Endometrial microvascular endothelial cells (primary cell): ENCODE results near the gene FBXO3. TPM values are rescaled to one million over a fixed set of nuclear protein-coding genes. Genes with fewer than 3 reads are reported as not detected.

Experiments used
- in situ Hi-C: cut with HindIII; loops from 2 replicates; pipeline ENCODE4 v1.10.0; 2017; ENCODE audit warnings: low sequenced_read_pairs, low pct_unique_long_range_greater_than_20kb; ENCODE audit errors: inconsistent ontology term
- total RNA-seq: library from RNA; depleted of rRNA; stranded (reverse); fragments of >200 nt; gene quantifications from one replicate; pipeline ENCODE4 v1.2.3, GENCODE V29; 2015; ENCODE audit errors: inconsistent ontology term

Gene FBXO3
- total RNA-seq, 1 donor from 2014 or later, result 38.1 TPM

DNA sequence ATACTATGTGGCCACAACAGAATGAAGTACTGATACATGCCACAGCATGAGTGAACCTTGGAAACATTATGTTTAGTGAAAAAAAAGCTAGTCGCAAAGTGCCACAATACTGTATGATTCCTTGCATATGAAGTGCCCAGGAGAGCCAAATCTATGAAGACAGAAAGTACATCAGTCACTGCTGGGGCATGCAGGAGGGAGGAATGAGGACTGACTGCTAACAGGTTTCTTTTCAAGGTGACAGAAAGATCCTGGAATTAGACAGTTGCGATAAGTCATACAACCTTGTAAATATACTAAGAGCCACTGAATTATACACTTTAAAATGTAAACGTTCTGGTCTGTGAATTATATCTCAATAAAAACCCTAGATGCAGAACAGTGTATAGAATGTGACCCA, 61.9 kb downstream of the FBXO3 start:
- in situ Hi-C loops, result loop anchor here (25.0 kb wide), 1 partner anchor 350 kb away; no protein-coding TSS in a partner anchor

DNA sequence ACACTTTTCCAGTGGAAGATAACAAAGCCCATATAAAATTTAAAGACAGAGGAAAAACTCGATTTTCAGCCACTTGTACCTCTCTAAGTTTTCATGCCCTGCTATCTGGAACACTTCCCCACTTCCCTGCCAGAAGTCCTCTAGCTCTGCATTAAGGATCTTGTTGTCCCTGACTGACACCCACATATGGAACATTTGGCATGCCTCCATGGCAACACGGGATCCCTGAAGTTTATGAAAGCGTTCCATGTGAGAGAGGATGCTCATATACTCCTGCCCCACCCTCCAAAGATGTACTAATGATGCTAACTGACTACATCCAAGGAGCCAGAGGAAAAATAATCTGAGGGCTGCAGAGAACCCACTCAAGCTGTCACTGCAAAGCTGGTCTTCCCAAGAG, 64.9 kb downstream of the FBXO3 start:
- in situ Hi-C loops, result loop anchor here (25.0 kb wide), 1 partner anchor 347 kb away; no protein-coding TSS in a partner anchor

DNA sequence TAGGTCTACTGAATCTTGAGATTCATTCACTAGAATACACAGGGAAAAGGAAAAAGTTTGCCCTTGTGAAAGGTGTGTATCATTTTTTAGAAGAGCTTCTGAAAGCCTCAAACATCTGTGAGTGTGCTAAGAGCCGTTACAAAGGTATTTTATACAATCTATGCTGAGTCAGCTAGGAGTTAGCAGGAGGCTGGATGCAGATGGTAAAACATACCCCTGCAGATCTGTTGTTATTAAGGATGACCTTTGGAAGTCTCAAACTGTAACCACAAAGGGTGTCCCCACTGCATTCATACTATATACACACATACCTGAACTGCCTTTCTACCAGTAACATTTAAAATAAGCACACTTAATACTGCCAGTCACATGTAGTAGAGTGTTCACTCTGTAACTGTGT, 65.3 kb downstream of the FBXO3 start:
- in situ Hi-C loops, result loop anchor here (25.0 kb wide), 1 partner anchor 347 kb away; no protein-coding TSS in a partner anchor

DNA sequence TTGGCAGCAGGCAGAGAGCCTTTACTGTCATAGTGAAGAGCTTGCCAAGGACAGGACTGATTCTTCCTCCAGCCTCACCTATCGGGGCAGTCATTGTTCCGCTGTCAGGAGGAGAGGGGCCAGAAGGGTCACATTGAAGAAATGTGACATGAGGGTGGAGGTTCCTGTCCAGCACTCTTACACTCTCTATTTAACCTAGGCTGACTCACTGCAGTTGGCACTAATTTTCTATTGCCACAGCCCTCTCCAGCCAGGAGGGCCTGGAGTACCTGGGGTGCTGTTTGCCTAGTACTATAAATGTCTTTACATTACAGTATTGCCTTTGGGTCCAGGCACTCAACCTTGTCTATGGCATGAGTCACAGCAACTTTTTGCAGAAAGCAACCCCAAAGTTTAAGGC, 66.5 kb downstream of the FBXO3 start:
- in situ Hi-C loops, result loop anchor here (25.0 kb wide), 1 partner anchor 346 kb away; no protein-coding TSS in a partner anchor

DNA sequence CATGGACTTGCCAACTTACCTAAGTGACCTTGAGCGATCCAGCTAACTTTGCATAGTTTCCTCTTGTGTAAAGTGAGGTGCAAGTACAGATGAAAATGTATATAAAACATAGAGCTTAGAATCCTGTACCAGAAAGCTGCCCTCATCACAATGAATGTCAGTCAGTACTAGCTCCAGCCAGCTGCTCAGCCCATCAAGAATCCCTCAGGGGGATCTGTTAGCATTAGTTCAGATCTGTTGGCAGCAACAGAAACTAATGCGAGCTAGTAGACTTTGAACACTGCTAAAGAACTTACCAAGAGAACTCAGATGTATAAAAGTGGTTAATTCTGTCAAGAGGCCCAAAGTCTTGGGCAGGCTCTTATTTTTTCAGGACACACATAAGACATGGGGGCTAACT, 67.4 kb downstream of the FBXO3 start:
- in situ Hi-C loops, result loop anchor here (25.0 kb wide), 1 partner anchor 345 kb away; no protein-coding TSS in a partner anchor

DNA sequence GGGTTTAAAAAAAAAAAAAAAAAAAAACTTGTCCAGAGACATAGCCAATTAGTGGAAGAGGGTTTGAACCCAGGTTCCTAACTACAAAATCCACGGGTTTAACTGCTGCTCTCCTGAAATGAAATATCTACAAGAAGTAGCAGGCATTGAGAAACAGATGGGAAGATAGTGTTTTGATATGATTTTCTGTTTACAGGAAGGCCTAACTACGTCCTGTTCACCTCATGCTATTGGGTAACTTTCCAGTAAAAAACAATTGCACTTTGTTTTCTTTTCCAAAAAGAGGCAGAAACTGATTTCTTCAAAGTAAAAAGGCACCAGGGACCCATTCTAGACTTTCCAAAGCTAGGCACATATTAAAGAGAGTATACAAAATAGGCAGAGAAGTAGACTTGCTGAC, 67.8 kb downstream of the FBXO3 start:
- in situ Hi-C loops, result loop anchor here (25.0 kb wide), 1 partner anchor 344 kb away; no protein-coding TSS in a partner anchor

DNA sequence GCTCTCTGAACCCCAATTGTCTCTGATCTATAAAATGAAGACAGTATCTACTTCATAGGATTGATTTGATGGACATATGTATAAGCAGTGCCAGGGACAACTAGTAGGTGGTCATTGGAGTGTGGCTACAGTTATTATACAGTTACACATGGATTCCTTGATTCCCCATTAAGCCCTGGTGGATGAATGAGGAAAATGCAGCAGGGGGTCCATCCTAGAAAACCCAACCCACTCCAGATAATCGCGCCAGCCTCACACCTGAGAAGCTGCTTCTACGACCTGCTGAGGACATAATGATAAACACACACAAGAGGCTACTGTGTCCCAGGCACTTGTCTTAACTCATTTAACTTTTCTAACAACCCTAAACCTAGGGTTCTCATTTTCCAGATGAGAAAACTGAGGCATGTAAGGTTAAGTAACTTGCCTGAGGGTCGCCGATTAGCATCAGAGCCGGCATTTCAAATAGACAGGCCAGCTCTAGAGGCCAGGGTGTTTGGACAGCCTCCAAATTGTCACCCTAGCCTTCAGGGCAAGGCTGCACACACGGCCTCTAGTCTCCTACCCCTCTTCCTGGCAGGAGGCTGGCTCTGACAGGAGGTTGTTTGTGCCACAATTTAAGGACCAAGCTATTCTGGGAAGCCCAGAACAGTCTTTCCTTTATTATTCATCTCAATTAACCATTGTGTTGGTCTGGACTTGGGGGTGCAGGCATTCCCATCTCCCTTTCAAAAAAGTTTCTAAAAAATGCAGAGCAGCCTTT, 69.9 kb downstream of the FBXO3 start:
- in situ Hi-C loops, result loop anchor here (25.0 kb wide), 1 partner anchor 342 kb away; no protein-coding TSS in a partner anchor

DNA sequence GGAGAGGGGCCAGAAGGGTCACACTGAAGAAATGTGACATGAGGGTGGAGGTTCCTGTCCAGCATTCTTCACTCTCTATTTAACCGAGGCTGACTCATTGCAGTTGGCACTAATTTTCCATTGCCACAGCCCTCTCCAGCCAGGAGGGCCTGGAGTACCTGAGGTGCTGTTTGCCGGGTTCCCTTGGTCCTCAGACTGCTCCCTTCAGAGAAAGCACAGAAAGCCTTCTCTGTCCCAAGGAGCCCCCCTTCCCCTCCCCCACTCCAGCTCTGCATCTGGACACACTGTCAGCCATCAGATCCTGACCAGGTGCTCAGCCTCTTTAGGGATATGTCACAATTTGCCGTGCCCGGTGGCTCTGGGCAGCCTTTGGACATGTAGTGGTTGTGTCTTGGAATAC, 70.5 kb downstream of the FBXO3 start:
- in situ Hi-C loops, result loop anchor here (25.0 kb wide), 1 partner anchor 341 kb away; no protein-coding TSS in a partner anchor

DNA sequence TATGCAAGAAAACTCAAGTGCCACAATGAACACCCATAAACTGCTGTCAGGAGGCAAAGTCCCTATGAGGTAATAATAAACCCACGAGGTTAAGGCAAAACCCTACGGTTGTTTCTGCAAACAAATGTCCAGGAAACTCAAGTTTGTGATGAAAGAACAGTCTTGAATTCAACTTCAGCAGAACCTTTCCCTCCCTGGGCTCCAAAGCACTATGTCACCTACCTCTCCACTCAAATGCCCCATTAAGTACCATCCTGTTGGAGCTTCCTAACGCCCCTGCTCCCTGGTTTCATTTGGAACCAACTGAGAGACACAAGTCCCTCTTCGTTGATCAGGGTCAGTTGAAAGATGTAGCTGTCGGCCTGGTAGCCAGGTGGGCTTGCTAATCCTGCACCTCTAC, 71.1 kb downstream of the FBXO3 start:
- in situ Hi-C loops, result loop anchor here (25.0 kb wide), 1 partner anchor 341 kb away; no protein-coding TSS in a partner anchor

DNA sequence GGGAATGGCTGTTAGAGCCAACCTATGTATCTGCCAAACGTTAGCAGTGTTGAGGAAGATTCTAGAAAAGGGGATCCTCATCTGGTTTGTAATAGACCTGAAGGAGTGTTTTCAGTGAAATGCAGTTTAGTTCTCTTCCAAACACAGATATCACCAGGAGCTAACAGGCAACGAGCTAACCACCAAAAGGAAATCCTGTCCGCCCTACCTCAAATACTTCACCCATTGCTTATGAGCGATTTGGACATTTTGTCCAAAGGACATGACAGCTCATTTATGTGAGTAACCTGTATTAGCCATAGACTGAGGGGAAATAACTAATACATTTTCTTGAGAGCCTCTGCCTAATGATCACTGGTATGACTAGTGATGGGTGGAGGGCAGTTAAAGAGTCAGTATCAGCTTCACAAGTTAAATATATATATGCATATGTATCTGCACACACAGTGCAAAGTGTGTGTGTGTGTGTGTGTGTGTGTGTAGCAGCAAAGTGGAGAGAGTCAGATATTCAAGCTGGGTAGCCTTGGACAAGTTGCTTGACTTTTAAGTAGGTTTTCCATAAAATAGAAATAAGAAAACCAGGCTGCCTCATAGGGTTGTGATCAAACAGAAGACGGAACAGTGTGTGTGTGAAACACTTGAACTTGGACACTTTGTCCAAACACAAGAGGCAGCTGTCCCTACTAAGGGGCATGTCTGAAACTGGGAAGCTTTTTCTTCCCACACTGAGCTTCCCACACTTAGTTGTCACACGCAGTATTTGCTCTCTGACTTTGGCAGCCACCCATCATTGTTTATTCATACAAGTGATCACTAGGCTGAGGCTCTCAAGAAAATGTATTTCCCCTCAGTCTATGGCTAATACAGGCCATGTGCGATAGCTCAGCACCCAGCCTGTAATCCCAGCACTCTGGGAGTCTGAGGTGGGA, 72.8 kb downstream of the FBXO3 start:
- in situ Hi-C loops, result loop anchor here (25.0 kb wide), 1 partner anchor 339 kb away; no protein-coding TSS in a partner anchor

DNA sequence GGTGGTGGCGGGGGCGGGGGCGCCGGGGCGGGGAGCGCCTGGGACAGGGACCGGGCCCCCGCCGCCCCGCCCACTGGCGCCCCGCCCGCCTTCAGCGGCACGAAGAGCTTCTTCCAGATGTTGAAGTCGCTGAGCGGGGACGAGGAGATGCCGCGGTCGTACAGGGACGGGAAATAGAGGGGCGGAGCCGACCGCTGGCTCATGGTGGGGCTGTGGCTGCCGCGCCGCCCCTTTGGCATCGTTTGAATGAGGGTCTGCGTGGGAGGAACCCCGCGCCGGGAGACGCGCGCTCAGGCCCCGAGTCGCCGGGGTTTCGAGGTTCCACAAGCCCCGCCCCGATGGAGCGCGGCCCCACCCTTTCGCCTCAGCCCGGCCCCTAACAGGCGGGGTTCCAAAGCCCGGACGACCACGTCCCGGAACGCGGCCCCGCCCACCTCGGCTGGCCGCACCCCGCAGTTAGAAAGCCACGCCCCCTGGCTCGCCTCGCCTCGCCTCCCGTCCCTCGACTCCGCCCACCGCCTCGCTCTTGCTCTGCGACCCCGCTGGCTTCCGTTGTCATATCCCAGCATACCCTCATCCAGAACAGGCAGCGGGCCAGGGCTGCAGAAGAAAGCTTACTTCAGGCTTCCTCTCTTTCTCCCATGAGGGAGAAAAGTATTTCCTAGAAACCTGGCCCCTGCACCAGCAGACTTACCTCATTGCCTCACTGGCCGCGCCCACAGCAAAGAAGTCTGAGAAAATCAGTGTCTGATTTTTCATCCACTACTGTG, 73.6 kb downstream of the FBXO3 start, which contains the start of gene C11orf91:
TSS of gene C11orf91 (minus strand) at position 325 of the 770 bp plus-strand sequence. CDS start at position 239, 86 bp downstream.
- in situ Hi-C loops, result loop anchor here (25.0 kb wide), 1 partner anchor 338 kb away; no protein-coding TSS in a partner anchor

DNA sequence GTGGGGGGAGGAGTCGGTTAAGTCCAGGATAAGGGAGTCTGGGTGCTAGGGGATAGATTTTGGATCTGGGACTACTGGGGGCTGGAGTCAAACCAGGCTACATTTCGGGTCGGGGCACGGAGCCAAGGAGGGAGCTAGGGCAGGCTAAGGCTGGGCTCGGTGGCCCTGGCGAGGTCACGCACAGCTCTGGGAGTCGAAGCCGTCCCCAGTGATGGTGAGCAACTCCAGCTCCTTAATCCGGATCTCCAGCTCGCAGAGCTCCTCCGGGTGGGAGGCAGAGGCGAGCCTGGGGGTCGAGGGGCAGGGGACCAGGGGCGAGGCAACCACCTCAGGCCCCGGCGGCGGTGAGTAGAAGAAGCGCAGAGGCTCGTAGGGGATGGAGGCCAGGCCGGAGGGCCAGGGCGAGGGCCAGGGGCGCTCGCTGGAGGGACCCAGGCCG, 74.2 kb downstream of the FBXO3 start:
- in situ Hi-C loops, result loop anchor here (25.0 kb wide), 1 partner anchor 338 kb away; no protein-coding TSS in a partner anchor

DNA sequence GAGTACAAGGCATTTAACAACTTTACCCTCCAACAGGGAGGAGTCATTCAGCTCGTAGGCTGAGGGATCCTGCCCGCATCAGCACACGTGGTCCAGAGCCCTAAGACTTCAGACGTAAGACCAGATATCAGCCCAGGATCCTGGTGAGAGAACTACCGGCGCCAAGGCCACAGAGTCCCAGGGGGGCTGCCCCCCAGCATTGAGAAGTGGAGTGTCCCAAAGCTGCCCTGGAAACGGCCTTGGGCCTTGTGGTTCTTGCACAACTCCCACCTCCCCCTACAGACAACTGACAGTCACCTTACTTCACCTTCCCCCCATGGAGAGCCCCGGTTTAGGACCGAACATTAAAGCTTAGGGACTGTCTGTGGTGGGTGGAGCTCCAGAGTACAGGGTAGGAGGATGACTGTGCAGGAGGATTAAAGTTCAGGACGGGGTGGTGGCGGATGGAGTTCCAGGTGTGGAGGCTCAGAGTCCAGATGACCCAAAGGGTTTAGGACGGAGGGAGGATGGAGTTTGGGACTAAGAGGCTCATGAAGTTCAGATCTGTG, 74.7 kb downstream of the FBXO3 start:
- in situ Hi-C loops, result loop anchor here (25.0 kb wide), 1 partner anchor 337 kb away; no protein-coding TSS in a partner anchor

DNA sequence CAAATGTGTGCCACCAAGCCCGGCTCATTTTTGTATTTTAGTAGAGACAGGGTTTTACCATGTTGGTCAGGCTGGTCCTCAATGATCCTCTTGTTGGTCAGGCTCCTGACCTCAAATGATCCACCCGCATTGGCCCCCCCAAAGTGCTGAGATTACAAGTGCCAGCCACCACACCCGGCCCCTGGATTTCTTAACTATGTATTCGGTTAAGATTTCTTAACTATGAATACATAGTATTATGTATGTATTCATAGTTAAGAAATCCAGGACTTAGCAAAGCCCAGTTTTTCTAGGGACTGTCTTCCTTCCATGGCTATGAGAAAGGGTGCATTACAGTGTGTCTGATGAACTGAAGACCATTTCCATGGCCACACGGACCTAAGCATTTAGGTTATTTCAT, 75.4 kb downstream of the FBXO3 start:
- in situ Hi-C loops, result no loop called here

DNA sequence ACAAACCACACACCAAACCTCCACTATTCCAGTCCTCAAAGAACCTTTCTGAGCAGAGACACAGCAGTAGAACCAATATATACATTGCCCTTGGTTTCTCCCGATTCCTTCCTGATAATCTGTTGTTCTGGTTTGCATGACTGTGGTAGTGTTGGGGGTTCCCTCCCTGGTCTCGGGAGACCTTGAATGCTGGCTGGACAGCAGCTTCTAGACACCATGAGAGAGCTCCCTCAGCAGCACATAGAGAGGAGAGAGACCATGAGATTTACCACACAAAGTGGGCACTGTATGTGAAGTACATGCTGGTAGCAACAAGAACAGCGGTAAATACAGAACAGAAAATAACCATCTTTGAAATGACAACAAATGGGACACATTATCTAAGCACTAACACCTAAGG, 76.3 kb downstream of the FBXO3 start:
- in situ Hi-C loops, result no loop called here

DNA sequence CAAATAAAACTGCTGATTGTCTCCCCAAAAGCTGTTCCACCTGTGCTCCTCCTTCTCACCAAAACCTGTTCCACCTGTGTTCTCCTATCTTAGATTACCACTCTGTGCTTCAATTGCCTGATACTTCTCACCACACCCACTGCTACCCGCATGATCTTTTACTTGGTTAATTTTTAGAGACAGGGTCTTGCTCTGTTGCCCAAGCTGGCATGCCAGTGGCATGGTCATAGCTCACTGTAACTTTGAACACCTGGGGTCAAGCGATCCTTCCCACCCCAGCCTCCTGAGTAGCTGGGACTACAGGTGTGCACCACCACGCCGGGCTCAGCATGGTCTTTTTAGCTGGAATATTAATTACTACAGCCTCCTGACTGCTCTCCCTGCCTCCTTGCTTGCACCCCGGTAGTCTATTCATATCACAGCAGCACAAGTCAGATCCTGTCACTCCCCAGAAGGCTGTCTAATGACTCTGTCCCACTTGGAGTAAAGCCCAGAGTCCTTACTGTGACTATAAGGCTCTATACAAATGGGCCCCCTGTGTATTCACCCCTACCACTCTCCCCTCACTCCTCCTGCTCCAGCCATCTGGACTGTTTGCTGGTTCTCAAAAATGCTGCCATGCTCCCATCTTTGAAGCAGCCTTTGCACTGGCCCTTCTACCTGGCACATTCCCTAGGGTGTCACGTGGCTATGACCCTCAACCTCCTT, 77.2 kb downstream of the FBXO3 start:
- in situ Hi-C loops, result no loop called here

DNA sequence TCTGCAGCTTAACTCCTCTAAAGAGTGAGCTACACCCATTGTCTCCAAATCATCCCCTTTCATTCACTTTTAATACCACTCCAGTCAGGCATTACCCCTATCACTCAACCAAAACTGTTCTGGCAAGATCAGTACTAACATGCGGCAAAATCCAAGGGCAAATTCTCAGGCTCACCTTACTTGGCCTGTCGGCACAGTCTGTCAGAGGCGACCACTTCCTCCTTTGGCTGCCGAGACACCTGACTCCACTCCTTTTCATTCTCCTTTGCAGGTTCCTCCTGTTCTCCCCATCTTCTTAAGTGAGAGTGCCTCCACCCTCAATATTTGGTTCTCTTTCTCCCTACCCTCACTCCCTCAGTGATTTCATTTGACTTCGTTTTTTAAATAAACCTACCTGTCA, 77.9 kb downstream of the FBXO3 start:
- in situ Hi-C loops, result no loop called here
